ENCODE measurements around the gene TRIM73.
"Not testable (repeated sequence)": the region's sequence is repeated elsewhere in the genome, so short reads cannot be mapped to it uniquely, and the experiment has no call there.

GRCh38 chr7:75420152-75420551, 24.7 kb downstream of the TRIM73 start:
- not testable (repeated sequence) for TF ChIP-seq CTCF (conservative IDR thresholded peaks at IDR 0.05; ENCODE audit: low read length); EZH2phosphoT487 (IDR thresholded peaks at IDR 0.05; ENCODE audit: borderline replicate concordance)
